Adipocyte (in vitro differentiated cells): Measurements from ENCODE around the gene CILP2.

ENCODE experiments used
- DNase-seq: peaks from one replicate; pipeline ENCODE4 v3.0.0-alpha.2; 2015; ENCODE audit warnings: low read depth
- H3K27me3 ChIP-seq: replicated peaks from 2 replicates; pipeline ENCODE4 v1.7.0; 2013; ENCODE audit warnings: mild to moderate bottlenecking, low read length, moderate library complexity; ENCODE audit not compliant: control insufficient read depth, insufficient read depth
- H3K36me3 ChIP-seq: 2 replicates; pipeline ENCODE4 v1.7.0; 2013; ENCODE audit warnings: low read length, mild to moderate bottlenecking, moderate library complexity; ENCODE audit not compliant: control insufficient read depth, insufficient read depth, severe bottlenecking
- H3K4me1 ChIP-seq: 2 replicates; pipeline ENCODE4 v1.7.0; 2013; ENCODE audit warnings: mild to moderate bottlenecking, low read length, moderate library complexity; ENCODE audit not compliant: control insufficient read depth, insufficient read depth
- H3K4me3 ChIP-seq: 2 replicates; pipeline ENCODE4 v1.7.0; 2013; ENCODE audit warnings: mild to moderate bottlenecking, low read length, moderate library complexity
- H3K9ac ChIP-seq: 2 replicates; pipeline ENCODE4 v1.7.0; 2013; ENCODE audit warnings: mild to moderate bottlenecking, low read length, moderate library complexity
- H3K9me3 ChIP-seq: 2 replicates; pipeline ENCODE4 v1.7.0; 2013; ENCODE audit warnings: mild to moderate bottlenecking, low read length, moderate library complexity; ENCODE audit not compliant: control insufficient read depth

The CILP2 gene

DNA sequence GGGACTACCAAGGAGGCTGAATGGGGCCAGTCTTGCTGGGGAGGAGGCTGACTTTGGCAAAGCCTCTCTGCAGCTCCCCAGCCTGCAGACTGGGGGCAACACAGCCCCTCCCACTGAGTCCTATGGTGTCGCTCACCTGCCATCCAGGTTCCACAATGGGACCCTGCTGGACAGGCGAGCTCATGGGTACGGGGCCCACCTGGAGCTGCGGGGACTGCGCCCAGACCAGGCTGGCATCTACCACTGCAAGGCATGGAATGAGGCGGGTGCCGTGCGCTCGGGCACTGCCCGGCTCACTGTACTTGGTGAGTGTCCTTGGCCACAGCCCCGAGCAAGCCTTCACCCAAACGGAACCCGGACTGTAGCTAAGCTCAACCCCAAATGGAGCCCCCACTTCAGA, 5.0 kb downstream of the CILP2 start:
- H3K9ac ChIP-seq, result no peak overlapping the region
- H3K4me1 ChIP-seq, result peaks cover 12% of the 10 kb centered on the region
- no peaks in the 10 kb centered on the region for H3K36me3 ChIP-seq
- no peak for DNase-seq
- H3K9me3 ChIP-seq, result no peaks in the 10 kb centered on the region
- H3K27me3 ChIP-seq, result peaks cover 34% of the 10 kb centered on the region
- no peak overlapping the region for H3K4me3 ChIP-seq

DNA sequence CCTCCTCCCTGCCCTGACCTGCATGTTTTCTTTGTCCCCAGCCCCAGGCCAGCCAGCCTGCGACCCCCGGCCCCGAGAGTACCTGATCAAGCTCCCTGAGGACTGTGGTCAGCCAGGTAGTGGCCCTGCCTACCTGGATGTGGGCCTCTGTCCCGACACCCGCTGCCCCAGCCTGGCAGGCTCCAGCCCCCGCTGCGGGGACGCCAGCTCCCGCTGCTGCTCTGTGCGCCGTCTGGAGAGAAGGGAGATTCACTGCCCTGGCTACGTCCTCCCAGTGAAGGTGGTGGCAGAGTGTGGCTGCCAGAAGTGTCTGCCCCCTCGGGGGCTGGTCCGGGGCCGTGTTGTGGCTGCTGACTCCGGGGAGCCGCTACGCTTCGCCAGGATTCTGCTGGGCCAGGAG, 5.6 kb downstream of the CILP2 start:
- peaks cover 34% of the 10 kb centered on the region for H3K27me3 ChIP-seq

DNA sequence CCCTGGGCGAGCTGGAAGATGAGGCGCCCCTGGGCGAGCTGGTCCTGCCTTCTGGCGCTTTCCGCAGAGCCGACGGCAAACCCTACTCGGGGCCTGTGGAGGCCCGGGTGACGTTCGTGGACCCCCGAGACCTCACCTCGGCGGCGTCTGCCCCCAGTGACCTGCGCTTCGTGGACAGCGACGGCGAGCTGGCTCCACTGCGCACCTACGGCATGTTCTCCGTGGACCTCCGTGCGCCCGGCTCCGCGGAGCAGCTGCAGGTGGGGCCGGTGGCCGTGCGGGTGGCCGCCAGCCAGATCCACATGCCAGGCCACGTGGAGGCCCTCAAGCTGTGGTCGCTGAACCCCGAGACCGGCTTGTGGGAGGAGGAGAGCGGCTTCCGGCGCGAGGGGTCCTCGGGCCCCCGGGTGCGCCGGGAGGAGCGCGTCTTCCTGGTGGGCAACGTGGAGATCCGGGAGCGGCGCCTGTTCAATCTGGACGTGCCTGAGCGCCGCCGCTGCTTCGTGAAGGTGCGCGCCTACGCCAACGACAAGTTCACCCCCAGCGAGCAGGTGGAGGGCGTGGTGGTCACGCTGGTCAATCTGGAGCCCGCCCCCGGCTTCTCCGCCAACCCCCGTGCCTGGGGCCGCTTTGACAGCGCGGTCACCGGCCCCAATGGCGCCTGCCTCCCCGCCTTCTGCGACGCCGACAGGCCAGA, 6.3 kb downstream of the CILP2 start:
- Histone ChIP-seq H3K9ac (no peak overlapping the region), H3K36me3 (no peaks in the 10 kb centered on the region), H3K4me3 (no peak overlapping the region), H3K4me1 (peaks cover 4% of the 10 kb centered on the region), H3K27me3 (peaks cover 34% of the 10 kb centered on the region), H3K9me3 (no peaks in the 10 kb centered on the region)
- DNase-seq, result no peak

More for the DNA sequence above, 5.6 kb downstream of the CILP2 start:
- Histone ChIP-seq H3K4me1 (peaks cover 6% of the 10 kb centered on the region), H3K4me3 (no peak overlapping the region), H3K36me3 (no peaks in the 10 kb centered on the region), H3K9ac (no peak overlapping the region), H3K9me3 (no peaks in the 10 kb centered on the region)
- DNase-seq, result no peak

DNA sequence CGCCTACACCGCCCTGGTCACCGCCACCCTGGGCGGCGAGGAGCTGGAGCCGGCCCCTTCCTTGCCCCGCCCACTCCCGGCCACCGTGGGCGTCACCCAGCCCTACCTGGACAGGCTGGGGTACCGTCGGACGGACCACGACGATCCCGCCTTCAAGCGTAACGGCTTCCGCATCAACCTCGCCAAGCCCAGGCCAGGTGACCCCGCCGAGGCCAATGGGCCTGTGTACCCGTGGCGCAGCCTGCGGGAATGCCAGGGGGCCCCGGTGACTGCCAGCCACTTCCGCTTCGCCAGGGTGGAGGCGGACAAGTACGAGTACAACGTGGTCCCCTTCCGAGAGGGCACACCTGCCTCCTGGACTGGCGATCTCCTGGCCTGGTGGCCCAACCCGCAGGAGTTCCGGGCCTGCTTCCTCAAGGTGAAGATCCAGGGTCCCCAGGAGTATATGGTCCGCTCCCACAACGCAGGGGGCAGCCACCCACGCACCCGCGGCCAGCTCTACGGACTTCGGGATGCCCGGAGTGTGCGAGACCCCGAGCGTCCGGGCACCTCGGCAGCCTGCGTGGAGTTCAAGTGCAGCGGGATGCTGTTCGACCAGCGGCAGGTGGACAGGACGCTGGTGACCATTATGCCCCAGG, 7.0 kb downstream of the CILP2 start:
- Histone ChIP-seq H3K27me3 (peaks cover 34% of the 10 kb centered on the region), H3K9me3 (no peaks in the 10 kb centered on the region), H3K36me3 (no peaks in the 10 kb centered on the region), H3K4me1 (peaks cover 11% of the 10 kb centered on the region), H3K9ac (no peak overlapping the region), H3K4me3 (no peak overlapping the region)
- no peak for DNase-seq

DNA sequence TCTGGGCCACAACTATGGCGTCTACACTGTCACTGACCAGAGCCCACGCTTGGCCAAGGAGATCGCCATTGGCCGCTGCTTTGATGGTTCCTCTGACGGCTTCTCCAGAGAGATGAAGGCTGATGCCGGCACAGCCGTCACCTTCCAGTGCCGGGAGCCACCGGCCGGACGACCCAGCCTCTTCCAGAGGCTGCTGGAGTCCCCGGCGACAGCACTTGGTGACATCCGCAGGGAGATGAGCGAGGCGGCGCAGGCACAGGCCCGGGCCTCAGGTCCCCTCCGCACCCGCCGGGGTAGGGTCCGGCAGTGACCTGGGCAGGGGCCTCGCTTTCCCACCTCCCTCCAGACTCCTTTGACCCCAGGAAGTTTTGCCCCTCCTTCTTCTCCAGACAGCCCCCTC, 7.6 kb downstream of the CILP2 start:
- no peaks in the 10 kb centered on the region for H3K36me3 ChIP-seq
- no peak overlapping the region for H3K4me3 ChIP-seq
- no peak overlapping the region for H3K9ac ChIP-seq
- no peaks in the 10 kb centered on the region for H3K9me3 ChIP-seq
- no peak for DNase-seq
- H3K27me3 ChIP-seq, result peaks cover 31% of the 10 kb centered on the region
- H3K4me1 ChIP-seq, result peaks cover 17% of the 10 kb centered on the region

DNA sequence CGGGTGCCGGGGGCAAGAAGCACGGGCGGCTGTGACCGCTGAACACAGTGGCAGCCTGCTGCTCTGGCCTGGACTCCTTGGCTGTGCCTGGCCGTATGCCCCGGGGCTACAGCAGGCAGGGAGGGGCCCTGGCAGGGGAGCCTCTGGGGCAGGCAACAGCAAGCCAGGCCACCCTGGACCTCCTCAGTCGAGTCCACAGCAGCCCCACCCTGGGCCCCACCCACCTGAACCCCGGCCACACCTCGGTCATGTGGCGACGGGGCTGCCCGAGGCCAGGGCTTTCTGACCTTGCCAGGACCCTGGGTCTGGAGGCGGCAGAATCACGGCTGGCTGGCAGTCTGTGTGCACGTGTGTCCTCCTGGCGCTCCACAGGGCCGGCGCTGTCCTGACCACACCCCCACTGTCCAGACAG, 8.7 kb downstream of the CILP2 start:
- Histone ChIP-seq H3K9me3 (no peaks in the 10 kb centered on the region), H3K4me3 (no peak overlapping the region), H3K27me3 (peaks cover 21% of the 10 kb centered on the region), H3K9ac (no peak overlapping the region), H3K4me1 (peaks cover 17% of the 10 kb centered on the region), H3K36me3 (no peaks in the 10 kb centered on the region)
- peak; percentile 46 for DNase-seq

DNA sequence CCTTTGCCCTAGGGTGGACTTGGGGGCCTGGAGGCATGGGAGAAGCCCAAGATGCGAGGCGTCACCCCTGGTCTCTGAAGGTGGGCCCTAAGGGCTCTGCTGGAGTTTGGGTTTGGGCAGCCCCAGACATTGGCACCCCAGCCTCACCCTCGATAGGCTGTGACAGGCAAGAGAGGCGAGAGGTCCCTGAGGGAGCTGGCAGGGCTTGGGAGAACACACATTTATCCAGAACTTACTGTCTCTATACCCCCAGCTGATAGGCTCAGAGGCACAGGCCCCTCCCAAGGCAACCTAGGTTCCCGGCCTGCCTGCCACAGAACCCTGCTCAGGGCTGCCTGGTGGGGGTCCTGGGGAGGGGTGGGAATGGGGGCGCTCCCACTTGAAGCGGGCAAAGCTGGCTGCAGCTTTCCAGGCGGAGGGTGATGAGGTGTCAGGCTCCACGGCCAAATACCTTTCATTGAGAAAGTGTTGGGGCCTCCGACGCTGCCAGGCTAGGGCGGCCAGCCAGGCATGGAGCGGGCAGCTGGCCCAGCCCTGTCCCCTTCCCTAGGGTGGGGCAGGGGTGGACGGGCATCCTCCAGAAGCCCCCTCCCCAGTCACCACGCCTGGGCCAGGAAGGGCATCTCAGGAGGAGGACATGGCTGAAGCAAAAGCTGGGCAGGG, 9.7 kb downstream of the CILP2 start:
- no peaks in the 10 kb centered on the region for H3K36me3 ChIP-seq
- no peak overlapping the region for H3K4me3 ChIP-seq
- H3K9me3 ChIP-seq, result no peaks in the 10 kb centered on the region
- H3K4me1 ChIP-seq, result peaks cover 17% of the 10 kb centered on the region
- peaks cover 13% of the 10 kb centered on the region for H3K27me3 ChIP-seq
- no peak for DNase-seq
- H3K9ac ChIP-seq, result no peak overlapping the region

DNA sequence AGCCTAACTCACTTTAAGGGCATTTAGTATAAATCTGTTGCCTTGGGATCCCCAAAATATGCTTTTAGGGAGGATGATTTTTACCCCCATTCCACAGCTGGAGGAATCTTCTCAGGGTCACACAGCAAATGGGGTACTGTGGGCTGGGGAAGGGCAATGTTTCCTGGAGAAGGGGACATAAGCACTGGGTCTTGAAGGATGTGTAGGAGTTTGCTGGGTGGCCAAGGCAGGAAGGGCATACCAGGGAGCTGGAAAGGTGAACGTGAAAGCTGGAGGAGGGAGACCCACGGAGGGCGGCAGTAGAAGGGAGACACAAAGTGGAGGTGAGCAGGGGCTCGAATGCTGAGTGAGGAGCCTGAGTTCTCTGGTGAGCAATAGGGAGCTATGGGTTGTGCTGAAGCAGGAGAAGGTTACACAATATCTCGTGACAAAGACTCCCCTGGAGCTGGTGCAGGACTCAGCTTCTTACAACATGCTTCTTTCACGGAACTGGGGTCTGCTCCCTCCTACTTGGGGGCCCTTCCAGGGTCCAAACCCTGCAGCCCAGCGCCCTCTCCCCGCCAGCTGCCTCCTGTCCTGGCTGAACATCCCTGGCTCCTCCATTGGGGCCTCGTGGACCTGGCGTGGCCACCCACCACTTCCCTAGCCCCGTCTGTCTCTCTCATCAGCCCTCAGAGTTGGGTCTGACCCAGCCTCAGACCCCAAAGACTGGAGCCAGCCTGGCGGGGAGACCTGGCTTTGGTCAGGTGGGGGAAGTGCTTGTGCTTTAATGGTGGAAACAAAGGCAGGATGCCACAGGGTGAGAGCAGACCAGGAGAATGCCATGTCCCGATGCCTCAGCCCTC, 11.1 kb downstream of the CILP2 start:
- peaks cover 22% of the 10 kb centered on the region for H3K4me1 ChIP-seq
- H3K9ac ChIP-seq, result no peak overlapping the region
- DNase-seq, result peak; percentile 15
- H3K27me3 ChIP-seq, result peaks cover 11% of the 10 kb centered on the region
- H3K36me3 ChIP-seq, result no peaks in the 10 kb centered on the region
- H3K4me3 ChIP-seq, result no peak overlapping the region
- H3K9me3 ChIP-seq, result no peaks in the 10 kb centered on the region

DNA sequence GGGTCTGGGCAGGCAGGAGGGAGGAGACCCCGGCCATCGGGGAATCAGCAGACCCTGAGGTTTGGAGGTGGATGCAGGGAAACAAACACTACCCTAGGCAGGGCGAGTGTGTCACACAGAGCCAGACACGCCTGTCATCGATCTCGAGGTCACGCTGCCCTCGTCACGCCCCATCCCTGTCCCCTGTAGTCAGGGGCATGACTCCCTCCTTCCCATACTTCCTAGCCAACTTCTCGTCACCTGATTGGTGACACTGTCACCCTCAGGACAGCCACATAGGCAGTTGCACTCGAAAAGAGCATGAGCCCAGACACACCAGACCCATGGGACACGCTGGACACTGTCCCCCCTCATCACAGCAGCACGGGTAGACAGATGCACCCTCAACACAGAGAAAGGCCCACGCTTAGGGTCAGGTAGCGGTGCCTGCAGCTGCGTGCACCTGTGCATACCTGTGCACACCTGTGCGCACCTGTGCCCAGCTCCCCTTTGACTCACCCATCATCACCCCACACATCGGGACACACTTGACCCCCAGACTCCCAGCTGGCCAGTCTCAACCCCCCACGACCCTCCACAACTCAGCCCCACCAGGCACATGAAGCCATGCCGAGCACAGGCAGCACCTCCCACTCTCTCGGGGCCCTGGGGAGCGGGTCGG, 11.9 kb downstream of the CILP2 start:
- Histone ChIP-seq H3K4me1 (peaks cover 22% of the 10 kb centered on the region), H3K4me3 (no peak overlapping the region), H3K27me3 (peaks cover 14% of the 10 kb centered on the region), H3K9ac (no peak overlapping the region), H3K9me3 (no peaks in the 10 kb centered on the region), H3K36me3 (no peaks in the 10 kb centered on the region)
- no peak for DNase-seq

DNA sequence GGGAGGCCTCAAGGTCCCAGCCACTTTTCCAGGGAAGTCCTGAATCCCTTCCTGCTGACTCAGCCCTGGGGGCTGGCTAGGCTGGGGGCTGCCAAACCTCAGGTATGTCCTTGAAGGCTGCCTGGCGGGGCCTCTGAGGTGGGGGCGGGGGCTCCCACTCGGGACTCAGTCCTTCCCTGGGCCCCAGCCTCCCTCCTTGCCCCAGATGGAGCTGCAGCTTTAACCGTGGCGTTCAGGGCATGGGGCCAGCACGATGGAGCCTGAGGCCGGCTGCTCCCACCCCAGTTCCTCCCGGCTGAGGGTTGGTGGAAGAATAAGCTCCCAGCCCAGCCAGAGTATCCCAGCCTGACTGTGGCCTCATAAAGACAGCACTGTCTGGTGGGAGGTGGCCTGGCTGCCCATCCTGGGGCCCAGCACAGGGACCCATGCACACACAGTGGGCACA, 12.4 kb downstream of the CILP2 start:
- no peaks in the 10 kb centered on the region for H3K9me3 ChIP-seq
- peaks cover 22% of the 10 kb centered on the region for H3K4me1 ChIP-seq
- H3K36me3 ChIP-seq, result no peaks in the 10 kb centered on the region
- H3K9ac ChIP-seq, result no peak overlapping the region
- peaks cover 14% of the 10 kb centered on the region for H3K27me3 ChIP-seq
- no peak overlapping the region for H3K4me3 ChIP-seq
- peak; percentile 36 for DNase-seq
